ENCODE data around the gene NEDD9. TPM values are rescaled to one million over a fixed set of nuclear protein-coding genes. Genes with fewer than 3 reads are reported as not detected.

The NEDD9 gene
- total RNA-seq, 1 donor from 2014 or later = 4.7 TPM

DNA sequence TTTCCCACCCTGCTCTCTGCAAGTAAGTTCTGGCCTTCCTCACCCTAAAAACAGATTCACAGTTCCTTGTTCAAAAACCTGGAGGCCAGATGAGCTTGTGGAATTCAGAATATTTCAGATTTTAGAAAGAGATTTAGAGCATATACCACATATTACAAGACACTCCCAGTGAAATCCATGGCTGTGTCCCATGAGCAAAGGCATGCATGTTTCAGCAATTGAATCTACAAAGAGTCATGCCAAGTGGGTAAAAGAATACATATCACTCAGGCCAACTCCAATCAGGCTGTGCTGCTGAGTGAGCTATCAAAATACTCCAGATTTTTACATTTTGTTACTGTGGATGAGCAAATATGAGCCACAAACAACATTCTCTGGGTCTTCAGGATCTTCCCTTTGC lies 10.2 kb upstream of the NEDD9 start:
- TF ChIP-seq, protein P1, sequence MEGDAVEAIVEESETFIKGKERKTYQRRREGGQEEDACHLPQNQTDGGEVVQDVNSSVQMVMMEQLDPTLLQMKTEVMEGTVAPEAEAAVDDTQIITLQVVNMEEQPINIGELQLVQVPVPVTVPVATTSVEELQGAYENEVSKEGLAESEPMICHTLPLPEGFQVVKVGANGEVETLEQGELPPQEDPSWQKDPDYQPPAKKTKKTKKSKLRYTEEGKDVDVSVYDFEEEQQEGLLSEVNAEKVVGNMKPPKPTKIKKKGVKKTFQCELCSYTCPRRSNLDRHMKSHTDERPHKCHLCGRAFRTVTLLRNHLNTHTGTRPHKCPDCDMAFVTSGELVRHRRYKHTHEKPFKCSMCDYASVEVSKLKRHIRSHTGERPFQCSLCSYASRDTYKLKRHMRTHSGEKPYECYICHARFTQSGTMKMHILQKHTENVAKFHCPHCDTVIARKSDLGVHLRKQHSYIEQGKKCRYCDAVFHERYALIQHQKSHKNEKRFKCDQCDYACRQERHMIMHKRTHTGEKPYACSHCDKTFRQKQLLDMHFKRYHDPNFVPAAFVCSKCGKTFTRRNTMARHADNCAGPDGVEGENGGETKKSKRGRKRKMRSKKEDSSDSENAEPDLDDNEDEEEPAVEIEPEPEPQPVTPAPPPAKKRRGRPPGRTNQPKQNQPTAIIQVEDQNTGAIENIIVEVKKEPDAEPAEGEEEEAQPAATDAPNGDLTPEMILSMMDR (IDR thresholded peaks at IDR 0.05; ENCODE audit: insufficient read depth, low read length, severe bottlenecking) = no peak
- DNase-seq (ENCODE audit: low read depth) (no peak), FAIRE-seq (no peak)
- Histone ChIP-seq H3K27me3 (ENCODE audit: control insufficient read depth, insufficient read depth, low read length) (no peaks in the 10 kb centered on the region), H3K4me3 (ENCODE audit: low read depth, low read length) (no peak overlapping the region), H3K36me3 (ENCODE audit: control insufficient read depth, insufficient read depth, low read length) (no peaks in the 10 kb centered on the region)

DNA sequence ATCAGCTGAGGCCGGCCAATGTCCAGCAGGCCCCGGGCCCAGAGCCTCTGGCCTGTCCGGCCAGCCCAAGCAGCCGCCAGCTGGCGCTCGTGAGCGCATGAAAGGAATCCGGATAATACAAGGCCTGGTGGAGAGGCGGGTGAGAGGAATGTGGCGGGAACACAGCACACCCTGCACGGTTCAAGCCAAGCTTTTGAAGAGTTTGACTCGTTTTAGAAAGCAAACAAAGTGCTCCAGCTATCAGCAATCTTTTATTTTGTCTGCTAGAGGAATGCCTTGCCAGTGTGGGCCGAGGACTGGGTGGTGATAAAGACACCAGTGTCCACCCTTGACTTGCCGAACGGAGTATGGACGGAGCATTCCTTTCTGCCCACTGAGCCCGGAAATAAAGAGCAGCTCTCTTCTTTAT lies 9.3 kb upstream of the NEDD9 start:
- TF ChIP-seq, protein P1 (IDR thresholded peaks at IDR 0.05; ENCODE audit: insufficient read depth, low read length, severe bottlenecking) = peak; percentile 83
- DNase-seq (ENCODE audit: low read depth) = no peak
- no peak for FAIRE-seq
- Histone ChIP-seq H3K4me3 (ENCODE audit: low read depth, low read length) (no peak overlapping the region), H3K27me3 (ENCODE audit: control insufficient read depth, insufficient read depth, low read length) (no peaks in the 10 kb centered on the region), H3K36me3 (ENCODE audit: control insufficient read depth, insufficient read depth, low read length) (no peaks in the 10 kb centered on the region)

DNA sequence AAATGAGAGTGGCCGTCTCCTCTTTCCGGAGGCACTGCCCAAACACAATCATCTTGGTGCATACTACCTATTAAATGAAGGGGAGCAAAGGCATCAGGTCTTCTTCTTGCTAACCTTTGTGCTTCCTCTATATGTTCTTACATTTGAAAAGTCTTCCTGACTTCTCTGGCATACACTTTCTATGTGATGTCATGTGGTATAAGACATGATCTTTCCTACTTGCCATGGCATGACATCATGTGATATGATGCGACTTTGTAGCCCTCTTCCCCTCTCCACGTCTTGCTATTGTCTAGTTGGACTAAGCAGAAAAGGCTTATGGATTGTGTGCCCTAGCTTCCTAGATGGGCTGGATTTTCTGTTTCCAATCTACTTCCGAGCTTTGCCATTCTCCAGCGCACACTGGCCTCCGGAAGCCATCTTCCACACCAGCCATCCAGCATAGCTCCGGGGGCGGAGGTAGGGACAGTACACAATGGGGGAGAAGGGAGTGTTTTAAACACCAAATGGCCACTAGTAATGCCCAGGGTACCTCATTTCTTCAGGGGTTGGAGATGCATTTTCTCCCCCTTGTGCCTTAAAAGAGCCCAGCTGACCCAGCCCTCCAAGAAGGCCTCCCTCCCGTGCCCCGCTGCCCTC lies 8.8 kb upstream of the NEDD9 start:
- DNase-seq (ENCODE audit: low read depth) (no peak), FAIRE-seq (no peak)
- Histone ChIP-seq H3K36me3 (ENCODE audit: control insufficient read depth, insufficient read depth, low read length) (no peaks in the 10 kb centered on the region), H3K27me3 (ENCODE audit: control insufficient read depth, insufficient read depth, low read length) (no peaks in the 10 kb centered on the region), H3K4me3 (ENCODE audit: low read depth, low read length) (no peak overlapping the region)
- TF ChIP-seq, protein P1 (IDR thresholded peaks at IDR 0.05; ENCODE audit: insufficient read depth, low read length, severe bottlenecking) = no peak

DNA sequence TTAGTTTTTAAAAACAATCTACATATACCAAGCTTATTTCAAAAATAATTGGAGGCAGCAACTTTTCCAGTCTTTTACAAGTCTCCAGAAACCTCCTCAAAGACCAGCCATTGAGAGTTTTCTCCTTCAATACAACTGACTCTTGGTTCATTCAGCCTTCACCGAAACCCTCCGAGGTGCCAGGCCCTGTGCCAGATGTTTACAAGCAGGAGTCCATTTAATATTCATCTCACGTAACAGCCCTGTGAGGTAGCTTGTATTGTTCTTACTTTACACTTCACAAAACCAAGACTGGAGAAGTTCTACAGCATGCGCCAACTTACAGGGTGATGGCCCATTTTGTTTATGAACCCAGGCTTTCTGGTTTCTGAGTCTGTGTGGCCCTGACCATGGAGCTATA lies 5.5 kb upstream of the NEDD9 start:
- FAIRE-seq = no peak
- TF ChIP-seq, protein P1 (IDR thresholded peaks at IDR 0.05; ENCODE audit: insufficient read depth, low read length, severe bottlenecking) = no peak
- no peaks in the 10 kb centered on the region for H3K27me3 ChIP-seq (ENCODE audit: control insufficient read depth, insufficient read depth, low read length)
- no peak for DNase-seq (ENCODE audit: low read depth)
- H3K36me3 ChIP-seq (ENCODE audit: control insufficient read depth, insufficient read depth, low read length) = no peaks in the 10 kb centered on the region
- H3K4me3 ChIP-seq (ENCODE audit: low read depth, low read length) = no peak overlapping the region

DNA sequence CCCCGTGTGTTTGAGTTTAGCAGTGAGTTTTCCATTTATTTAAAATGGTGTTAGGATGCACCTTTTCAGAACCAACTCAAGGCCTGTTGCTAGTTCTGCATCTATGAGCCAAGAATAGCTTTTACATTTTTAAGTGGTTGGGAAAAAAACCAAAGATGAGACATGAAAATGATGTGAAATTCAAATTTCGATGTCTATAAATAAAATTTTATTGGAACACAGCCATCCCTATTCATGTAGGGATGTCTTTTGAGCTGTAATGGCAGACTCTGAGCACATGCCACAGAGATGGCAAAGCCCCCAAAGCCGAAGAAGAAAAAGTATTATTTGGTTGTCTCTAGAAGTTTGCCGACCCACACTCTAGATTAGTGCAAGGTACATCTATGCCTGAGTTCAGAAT lies 5.0 kb upstream of the NEDD9 start:
- Histone ChIP-seq H3K27me3 (ENCODE audit: control insufficient read depth, insufficient read depth, low read length) (no peaks in the 10 kb centered on the region), H3K36me3 (ENCODE audit: control insufficient read depth, insufficient read depth, low read length) (no peaks in the 10 kb centered on the region), H3K4me3 (ENCODE audit: low read depth, low read length) (no peak overlapping the region)
- DNase-seq (ENCODE audit: low read depth) (no peak), FAIRE-seq (no peak)
- TF ChIP-seq, protein P1 (IDR thresholded peaks at IDR 0.05; ENCODE audit: insufficient read depth, low read length, severe bottlenecking) = no peak

DNA sequence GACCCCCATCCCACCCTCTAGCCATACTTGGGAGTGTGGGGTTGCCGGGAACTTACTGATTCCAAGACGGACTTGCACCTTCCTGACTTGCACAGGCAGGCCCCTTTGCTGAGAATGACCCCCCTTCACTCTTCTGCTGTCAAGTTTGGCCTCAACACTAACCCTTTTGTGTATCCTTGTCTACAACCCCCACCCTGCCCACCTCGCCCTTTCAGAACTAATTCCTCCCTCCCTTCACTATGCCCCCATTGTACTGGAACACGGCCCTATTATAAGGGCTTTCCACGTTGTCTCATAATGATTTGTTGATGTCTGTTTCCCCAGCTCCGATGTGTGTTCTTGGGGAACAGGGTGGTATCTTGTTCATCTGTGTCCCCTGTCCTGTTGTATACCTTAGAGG lies 4.4 kb upstream of the NEDD9 start:
- TF ChIP-seq, protein P1 (IDR thresholded peaks at IDR 0.05; ENCODE audit: insufficient read depth, low read length, severe bottlenecking) = no peak

More for the DNA sequence above, 4.4 kb upstream of the NEDD9 start:
- no peak overlapping the region for H3K4me3 ChIP-seq (ENCODE audit: low read depth, low read length)
- no peaks in the 10 kb centered on the region for H3K27me3 ChIP-seq (ENCODE audit: control insufficient read depth, insufficient read depth, low read length)
- H3K36me3 ChIP-seq (ENCODE audit: control insufficient read depth, insufficient read depth, low read length) = no peaks in the 10 kb centered on the region
- FAIRE-seq = no peak
- DNase-seq (ENCODE audit: low read depth) = no peak
